B cell (primary cell): Measurements from ENCODE around the gene AFF3.

Experiments
- EZH2 ChIP-seq: IDR thresholded peaks from 2 replicates; pipeline ENCODE4 v1.6.1; 2012; ENCODE audit warnings: borderline replicate concordance, low read depth, mild to moderate bottlenecking, moderate library complexity, low read length; ENCODE audit not compliant: insufficient read depth, poor library complexity, severe bottlenecking
- TF ChIP-seq, protein P1 (sequence below): fragments of 200-600 bp; IDR thresholded peaks from one replicate; pipeline ENCODE4 v1.8.0; 2022; ENCODE audit warnings: antibody characterized with exemption, mild to moderate bottlenecking

GRCh38 chr2:99691926-99692325, 450.5 kb downstream of the AFF3 start:
- no peak for TF ChIP-seq EZH2
- TF ChIP-seq, protein P1, sequence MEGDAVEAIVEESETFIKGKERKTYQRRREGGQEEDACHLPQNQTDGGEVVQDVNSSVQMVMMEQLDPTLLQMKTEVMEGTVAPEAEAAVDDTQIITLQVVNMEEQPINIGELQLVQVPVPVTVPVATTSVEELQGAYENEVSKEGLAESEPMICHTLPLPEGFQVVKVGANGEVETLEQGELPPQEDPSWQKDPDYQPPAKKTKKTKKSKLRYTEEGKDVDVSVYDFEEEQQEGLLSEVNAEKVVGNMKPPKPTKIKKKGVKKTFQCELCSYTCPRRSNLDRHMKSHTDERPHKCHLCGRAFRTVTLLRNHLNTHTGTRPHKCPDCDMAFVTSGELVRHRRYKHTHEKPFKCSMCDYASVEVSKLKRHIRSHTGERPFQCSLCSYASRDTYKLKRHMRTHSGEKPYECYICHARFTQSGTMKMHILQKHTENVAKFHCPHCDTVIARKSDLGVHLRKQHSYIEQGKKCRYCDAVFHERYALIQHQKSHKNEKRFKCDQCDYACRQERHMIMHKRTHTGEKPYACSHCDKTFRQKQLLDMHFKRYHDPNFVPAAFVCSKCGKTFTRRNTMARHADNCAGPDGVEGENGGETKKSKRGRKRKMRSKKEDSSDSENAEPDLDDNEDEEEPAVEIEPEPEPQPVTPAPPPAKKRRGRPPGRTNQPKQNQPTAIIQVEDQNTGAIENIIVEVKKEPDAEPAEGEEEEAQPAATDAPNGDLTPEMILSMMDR: no peak
